22Rv1 (cell line): ENCODE results near the gene CCR4.

Experiments used
- ZFX ChIP-seq: fragments of 450-650 bp; IDR thresholded peaks from 2 replicates; pipeline ENCODE4 v1.6.1; 2017; ENCODE audit warnings: antibody characterized with exemption, borderline replicate concordance
- TF ChIP-seq, protein P1 (sequence below): fragments of 450-650 bp; IDR thresholded peaks from 2 replicates; pipeline ENCODE4 v1.5.1; 2017; ENCODE audit warnings: mild to moderate bottlenecking

DNA sequence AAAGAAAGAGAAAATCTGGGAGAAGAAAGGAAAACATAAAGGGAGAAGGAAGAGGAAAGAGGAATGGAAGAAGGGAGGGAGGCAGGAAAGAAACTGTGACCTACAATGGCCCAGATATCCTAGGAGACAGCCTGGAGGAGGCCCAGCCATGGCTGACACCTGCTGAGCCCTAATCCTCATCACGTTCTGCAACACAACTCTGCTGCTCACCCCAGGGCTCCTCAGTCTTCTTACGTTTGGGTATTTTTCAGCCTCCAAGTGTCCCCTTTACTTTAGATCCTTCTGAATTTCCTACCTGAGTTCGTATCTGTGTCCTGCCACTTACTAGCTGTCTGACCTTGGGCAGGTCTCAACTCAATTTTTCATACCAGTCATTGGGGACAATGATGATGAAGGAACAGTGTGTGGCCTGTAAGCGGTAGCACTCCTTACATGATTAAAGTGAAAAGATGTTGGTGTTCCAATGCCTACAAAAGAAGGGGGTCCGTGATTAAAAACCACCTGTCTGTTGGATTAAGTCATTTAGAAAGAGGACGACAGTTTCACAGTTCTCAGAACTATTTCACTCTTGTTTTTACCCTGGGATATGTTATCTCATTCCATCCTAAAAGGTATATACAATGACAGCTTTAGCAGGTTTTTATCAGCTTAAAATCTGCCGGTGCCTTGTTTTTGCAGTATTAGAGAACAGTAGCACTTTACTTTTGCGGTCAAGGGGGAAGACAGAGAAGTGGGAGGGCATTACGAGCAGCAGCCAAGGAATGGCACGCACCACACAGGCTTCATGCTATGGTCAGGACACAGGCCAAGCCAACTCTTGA, 47.4 kb downstream of the CCR4 start:
- TF ChIP-seq, protein P1, sequence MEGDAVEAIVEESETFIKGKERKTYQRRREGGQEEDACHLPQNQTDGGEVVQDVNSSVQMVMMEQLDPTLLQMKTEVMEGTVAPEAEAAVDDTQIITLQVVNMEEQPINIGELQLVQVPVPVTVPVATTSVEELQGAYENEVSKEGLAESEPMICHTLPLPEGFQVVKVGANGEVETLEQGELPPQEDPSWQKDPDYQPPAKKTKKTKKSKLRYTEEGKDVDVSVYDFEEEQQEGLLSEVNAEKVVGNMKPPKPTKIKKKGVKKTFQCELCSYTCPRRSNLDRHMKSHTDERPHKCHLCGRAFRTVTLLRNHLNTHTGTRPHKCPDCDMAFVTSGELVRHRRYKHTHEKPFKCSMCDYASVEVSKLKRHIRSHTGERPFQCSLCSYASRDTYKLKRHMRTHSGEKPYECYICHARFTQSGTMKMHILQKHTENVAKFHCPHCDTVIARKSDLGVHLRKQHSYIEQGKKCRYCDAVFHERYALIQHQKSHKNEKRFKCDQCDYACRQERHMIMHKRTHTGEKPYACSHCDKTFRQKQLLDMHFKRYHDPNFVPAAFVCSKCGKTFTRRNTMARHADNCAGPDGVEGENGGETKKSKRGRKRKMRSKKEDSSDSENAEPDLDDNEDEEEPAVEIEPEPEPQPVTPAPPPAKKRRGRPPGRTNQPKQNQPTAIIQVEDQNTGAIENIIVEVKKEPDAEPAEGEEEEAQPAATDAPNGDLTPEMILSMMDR, result no peak
- TF ChIP-seq ZFX, result no peak
